ENCODE results near the gene MACROH2A2. TPM values are rescaled to one million over a fixed set of nuclear protein-coding genes. Genes with fewer than 3 reads are reported as not detected.
A peak's percentile ranks its signal among the peaks of the same experiment; 100 is the strongest.
"Not testable (repeated sequence)": the region's sequence is repeated elsewhere in the genome, so short reads cannot be mapped to it uniquely, and the experiment has no call there.

Gene MACROH2A2
- total RNA-seq, 1 donor from 2014 or later, result 17.9 TPM

DNA sequence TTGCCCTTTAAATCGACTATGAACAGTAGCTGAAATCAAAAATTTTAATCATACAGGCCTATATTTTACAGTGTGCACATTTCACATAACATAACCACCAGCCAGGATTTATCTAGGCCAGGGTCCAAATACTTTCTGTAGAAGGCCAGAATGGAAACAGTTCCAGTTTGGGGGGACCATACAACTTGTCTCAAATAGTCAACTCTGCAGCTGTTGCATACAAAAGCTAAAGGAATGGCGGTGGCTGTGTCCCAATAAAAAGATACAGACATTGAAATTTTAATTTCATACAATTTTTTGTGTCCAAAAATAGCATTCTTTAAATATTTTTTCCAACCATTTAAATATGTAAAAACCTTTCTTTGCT is 94.6 kb downstream of the MACROH2A2 start:
- H3K9me3 ChIP-seq (replicated peaks), result no peaks in the 10 kb centered on the region
- peak overlapping the region; percentile 80 for H3K4me3 ChIP-seq
- TF ChIP-seq, protein P1, sequence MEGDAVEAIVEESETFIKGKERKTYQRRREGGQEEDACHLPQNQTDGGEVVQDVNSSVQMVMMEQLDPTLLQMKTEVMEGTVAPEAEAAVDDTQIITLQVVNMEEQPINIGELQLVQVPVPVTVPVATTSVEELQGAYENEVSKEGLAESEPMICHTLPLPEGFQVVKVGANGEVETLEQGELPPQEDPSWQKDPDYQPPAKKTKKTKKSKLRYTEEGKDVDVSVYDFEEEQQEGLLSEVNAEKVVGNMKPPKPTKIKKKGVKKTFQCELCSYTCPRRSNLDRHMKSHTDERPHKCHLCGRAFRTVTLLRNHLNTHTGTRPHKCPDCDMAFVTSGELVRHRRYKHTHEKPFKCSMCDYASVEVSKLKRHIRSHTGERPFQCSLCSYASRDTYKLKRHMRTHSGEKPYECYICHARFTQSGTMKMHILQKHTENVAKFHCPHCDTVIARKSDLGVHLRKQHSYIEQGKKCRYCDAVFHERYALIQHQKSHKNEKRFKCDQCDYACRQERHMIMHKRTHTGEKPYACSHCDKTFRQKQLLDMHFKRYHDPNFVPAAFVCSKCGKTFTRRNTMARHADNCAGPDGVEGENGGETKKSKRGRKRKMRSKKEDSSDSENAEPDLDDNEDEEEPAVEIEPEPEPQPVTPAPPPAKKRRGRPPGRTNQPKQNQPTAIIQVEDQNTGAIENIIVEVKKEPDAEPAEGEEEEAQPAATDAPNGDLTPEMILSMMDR (IDR thresholded peaks at IDR 0.05; ENCODE audit: borderline replicate concordance), result no peak
- peaks cover 33% of the 10 kb centered on the region for H3K36me3 ChIP-seq
- peaks cover 40% of the 10 kb centered on the region for H3K4me1 ChIP-seq
- no peak for DNase-seq
- H3K27me3 ChIP-seq (ENCODE audit: low read depth), result no peaks in the 10 kb centered on the region
- intact Hi-C loops (cut with micrococcal nuclease), result no loop called here
- H3K27ac ChIP-seq (replicated peaks), result peak overlapping the region; percentile 95

DNA sequence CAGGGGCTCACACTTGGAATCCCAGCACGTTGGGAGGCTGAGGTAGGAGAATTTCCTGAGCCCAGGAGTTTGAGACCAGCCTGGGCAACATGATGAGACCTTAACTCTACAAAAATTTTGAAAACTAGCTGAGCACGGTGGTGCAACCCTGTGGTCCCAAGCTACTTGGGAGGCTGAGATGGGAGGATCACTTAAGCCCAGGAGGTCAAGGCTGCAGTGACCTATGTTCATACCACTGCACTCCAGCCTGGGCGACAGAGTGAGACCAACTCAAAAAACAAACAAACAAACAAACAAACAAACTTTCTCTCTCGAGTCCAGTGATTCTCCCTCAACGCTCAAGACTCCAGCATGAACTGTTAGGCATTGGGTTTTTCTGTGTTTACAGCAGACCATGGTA is 95.9 kb downstream of the MACROH2A2 start:
- Histone ChIP-seq H3K4me1 (peaks cover 40% of the 10 kb centered on the region), H3K9me3 (replicated peaks) (no peaks in the 10 kb centered on the region), H3K27me3 (ENCODE audit: low read depth) (no peaks in the 10 kb centered on the region), H3K4me3 (no peak overlapping the region), H3K36me3 (peaks cover 45% of the 10 kb centered on the region), H3K27ac (replicated peaks) (no peak overlapping the region)
- TF ChIP-seq, protein P1 (IDR thresholded peaks at IDR 0.05; ENCODE audit: borderline replicate concordance), result no peak
- DNase-seq, result no peak
- intact Hi-C loops (cut with micrococcal nuclease), result no loop called here

DNA sequence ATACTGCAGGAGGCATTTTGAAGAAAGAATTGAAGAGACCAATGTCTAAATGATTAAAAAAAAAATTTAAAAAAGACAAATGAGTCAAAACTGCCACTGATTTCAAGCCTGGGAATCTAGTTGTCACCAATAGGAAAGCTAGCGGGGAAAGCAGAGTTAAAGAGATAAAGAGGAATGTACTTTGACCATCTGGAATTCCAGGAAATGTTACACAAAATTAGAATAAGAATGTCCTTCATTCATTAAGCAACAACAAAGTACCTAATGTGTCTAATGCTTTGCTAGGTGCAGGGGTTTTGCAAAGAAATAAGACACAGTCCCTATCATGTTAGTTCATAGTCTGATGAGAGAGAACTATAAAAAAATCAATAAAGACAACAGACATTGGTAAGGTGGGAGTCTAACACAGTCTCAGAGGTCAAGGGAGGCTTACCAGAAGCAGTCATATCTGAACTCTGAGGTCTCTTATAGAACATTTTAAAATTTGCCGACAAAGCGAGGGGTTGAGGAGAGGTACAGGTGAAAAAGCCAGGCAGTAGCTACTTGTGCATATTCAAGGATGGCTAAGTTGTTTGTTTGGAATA is 102.7 kb downstream of the MACROH2A2 start:
- peaks cover 89% of the 10 kb centered on the region for H3K36me3 ChIP-seq
- no peak overlapping the region for H3K4me3 ChIP-seq
- TF ChIP-seq, protein P1 (IDR thresholded peaks at IDR 0.05; ENCODE audit: borderline replicate concordance), result no peak
- H3K27me3 ChIP-seq (ENCODE audit: low read depth), result no peaks in the 10 kb centered on the region
- intact Hi-C loops (cut with micrococcal nuclease), result no loop called here
- no peak overlapping the region for H3K27ac ChIP-seq (replicated peaks)
- DNase-seq, result no peak
- H3K4me1 ChIP-seq, result peaks cover 16% of the 10 kb centered on the region
- H3K9me3 ChIP-seq (replicated peaks), result no peaks in the 10 kb centered on the region

DNA sequence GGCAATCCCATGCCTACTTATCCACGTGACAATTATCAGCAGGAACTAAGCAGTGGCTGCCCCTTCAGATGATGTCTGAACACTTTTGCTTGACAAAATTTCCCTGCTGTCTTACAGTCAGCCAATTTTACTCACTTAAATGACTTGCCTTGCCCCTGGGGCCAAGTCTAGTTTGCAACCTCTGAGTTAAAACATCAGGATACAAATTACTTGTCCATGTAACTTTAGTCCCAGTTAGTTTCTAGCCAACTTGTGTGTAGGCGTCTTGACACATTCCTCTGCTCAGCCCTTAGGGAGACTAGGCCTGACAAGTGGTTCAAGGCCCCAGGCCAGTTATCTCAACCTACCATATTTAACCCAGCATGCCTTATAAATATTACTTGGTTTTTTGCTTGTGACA is 105.5 kb downstream of the MACROH2A2 start:
- no peak for DNase-seq
- intact Hi-C loops (cut with micrococcal nuclease), result no loop called here
- Histone ChIP-seq H3K27me3 (ENCODE audit: low read depth) (no peaks in the 10 kb centered on the region), H3K27ac (replicated peaks) (peak overlapping the region; percentile 4), H3K9me3 (replicated peaks) (no peaks in the 10 kb centered on the region), H3K4me3 (no peak overlapping the region), H3K36me3 (peaks cover 75% of the 10 kb centered on the region), H3K4me1 (peaks cover 41% of the 10 kb centered on the region)
- TF ChIP-seq, protein P1 (IDR thresholded peaks at IDR 0.05; ENCODE audit: borderline replicate concordance), result no peak

DNA sequence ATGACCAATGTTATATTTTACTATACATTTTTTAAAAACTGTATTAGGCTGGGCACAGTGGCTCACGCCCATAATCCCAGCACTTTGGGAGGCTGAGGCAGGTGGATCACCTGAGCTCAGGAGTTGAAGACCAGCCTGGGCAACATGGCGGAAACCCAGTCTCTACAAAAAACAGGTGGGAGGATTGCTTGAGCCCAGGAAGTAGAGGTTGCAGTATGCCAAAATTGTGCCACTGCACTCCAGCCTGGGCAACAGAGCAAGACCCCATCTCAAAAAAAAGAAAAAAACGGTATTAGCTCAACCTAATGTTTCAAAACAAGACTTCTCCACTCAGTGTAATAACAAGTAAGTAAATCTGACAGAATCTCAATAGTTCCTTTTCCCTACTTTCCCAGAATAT is 106.7 kb downstream of the MACROH2A2 start:
- H3K27me3 ChIP-seq (ENCODE audit: low read depth); DNase-seq; H3K27ac ChIP-seq (replicated peaks); intact Hi-C loops (cut with micrococcal nuclease); H3K4me3 ChIP-seq; H3K9me3 ChIP-seq (replicated peaks): not testable (repeated sequence)
- peaks cover 54% of the 10 kb centered on the region for H3K4me1 ChIP-seq
- H3K36me3 ChIP-seq, result peaks cover 62% of the 10 kb centered on the region

DNA sequence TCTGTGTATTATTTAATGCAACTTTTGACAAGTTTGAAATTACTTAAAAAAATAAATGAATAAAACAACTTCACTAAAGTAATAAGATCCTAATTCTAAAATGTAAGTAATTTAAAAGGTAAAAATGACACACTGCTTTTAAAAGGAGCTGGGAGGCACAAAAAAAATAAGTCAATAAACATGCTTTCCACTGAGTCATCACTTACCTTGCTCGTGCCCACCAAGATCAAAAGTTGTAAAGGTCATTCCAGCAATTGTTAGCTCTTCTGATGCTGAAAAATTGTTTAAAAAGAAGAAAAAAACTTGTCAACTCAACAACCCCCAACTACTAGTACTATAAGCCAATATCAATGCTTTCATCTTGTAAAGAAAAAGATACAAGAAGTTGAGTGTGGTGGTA is 108.2 kb downstream of the MACROH2A2 start:
- intact Hi-C loops (cut with micrococcal nuclease), result no loop called here
- no peak overlapping the region for H3K27ac ChIP-seq (replicated peaks)
- no peaks in the 10 kb centered on the region for H3K27me3 ChIP-seq (ENCODE audit: low read depth)
- H3K9me3 ChIP-seq (replicated peaks), result no peaks in the 10 kb centered on the region
- DNase-seq, result no peak
- H3K4me3 ChIP-seq, result no peak overlapping the region
- TF ChIP-seq, protein P1 (IDR thresholded peaks at IDR 0.05; ENCODE audit: borderline replicate concordance), result no peak
- H3K4me1 ChIP-seq, result peaks cover 64% of the 10 kb centered on the region
- peaks cover 53% of the 10 kb centered on the region for H3K36me3 ChIP-seq

Other genes starting within 250 kb of the MACROH2A2 start
- gene AIFM2, start 80.0 kb downstream of the MACROH2A2 start, total RNA-seq, result 16.8 TPM
- 6.4 TPM for gene TYSND1, start 93.9 kb downstream of the MACROH2A2 start, total RNA-seq
- gene SAR1A, start 117.7 kb downstream of the MACROH2A2 start, total RNA-seq, result 84.6 TPM
- 99.9 TPM for gene PPA1, start 180.6 kb downstream of the MACROH2A2 start, total RNA-seq
- not detected for gene NPFFR1, start 231.2 kb downstream of the MACROH2A2 start, total RNA-seq

All from left ventricle myocardium inferior (tissue), 1 donor.